WTC11 (cell line): Measurements from ENCODE around the gene NEDD8.

Experiments used
- CREB1 ChIP-seq: sonication (generic); formaldehyde crosslinking; IDR thresholded peaks from 2 replicates; pipeline ENCODE4 v1.8.0; 2023; ENCODE audit warnings: mild to moderate bottlenecking, missing genetic modification reagents
- FOXP1 ChIP-seq: sonication (generic); formaldehyde crosslinking; IDR thresholded peaks from 2 replicates; pipeline ENCODE4 v1.8.0; 2022; ENCODE audit warnings: missing genetic modification reagents, mild to moderate bottlenecking, moderate library complexity, borderline replicate concordance
- GABPB1 ChIP-seq: sonication (generic); formaldehyde crosslinking; IDR thresholded peaks from 2 replicates; pipeline ENCODE4 v1.8.1; 2023; ENCODE audit warnings: mild to moderate bottlenecking, missing genetic modification reagents
- MAX ChIP-seq: sonication (generic); formaldehyde crosslinking; IDR thresholded peaks from 2 replicates; pipeline ENCODE4 v1.8.0; 2022; ENCODE audit warnings: mild to moderate bottlenecking, missing genetic modification reagents
- NR2C2 ChIP-seq: sonication (generic); formaldehyde crosslinking; IDR thresholded peaks from 2 replicates; pipeline ENCODE4 v1.8.0; 2022; ENCODE audit warnings: mild to moderate bottlenecking, missing genetic modification reagents
- TF ChIP-seq, protein P1 (sequence below): fragments of 200-600 bp; IDR thresholded peaks from 2 replicates; pipeline ENCODE4 v1.8.0; 2022; ENCODE audit warnings: antibody characterized with exemption
- TF ChIP-seq, protein P2 (sequence below): sonication (generic); formaldehyde crosslinking; IDR thresholded peaks from 2 replicates; pipeline ENCODE4 v1.8.1; 2023; ENCODE audit warnings: mild to moderate bottlenecking, missing genetic modification reagents, moderate library complexity
- TF ChIP-seq, protein P3 (sequence below): sonication (generic); formaldehyde crosslinking; IDR thresholded peaks from 2 replicates; pipeline ENCODE4 v1.8.0; 2022; ENCODE audit warnings: missing genetic modification reagents

- TF ChIP-seq, protein P1, sequence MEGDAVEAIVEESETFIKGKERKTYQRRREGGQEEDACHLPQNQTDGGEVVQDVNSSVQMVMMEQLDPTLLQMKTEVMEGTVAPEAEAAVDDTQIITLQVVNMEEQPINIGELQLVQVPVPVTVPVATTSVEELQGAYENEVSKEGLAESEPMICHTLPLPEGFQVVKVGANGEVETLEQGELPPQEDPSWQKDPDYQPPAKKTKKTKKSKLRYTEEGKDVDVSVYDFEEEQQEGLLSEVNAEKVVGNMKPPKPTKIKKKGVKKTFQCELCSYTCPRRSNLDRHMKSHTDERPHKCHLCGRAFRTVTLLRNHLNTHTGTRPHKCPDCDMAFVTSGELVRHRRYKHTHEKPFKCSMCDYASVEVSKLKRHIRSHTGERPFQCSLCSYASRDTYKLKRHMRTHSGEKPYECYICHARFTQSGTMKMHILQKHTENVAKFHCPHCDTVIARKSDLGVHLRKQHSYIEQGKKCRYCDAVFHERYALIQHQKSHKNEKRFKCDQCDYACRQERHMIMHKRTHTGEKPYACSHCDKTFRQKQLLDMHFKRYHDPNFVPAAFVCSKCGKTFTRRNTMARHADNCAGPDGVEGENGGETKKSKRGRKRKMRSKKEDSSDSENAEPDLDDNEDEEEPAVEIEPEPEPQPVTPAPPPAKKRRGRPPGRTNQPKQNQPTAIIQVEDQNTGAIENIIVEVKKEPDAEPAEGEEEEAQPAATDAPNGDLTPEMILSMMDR, result no peak
- TF ChIP-seq GABPB1 (no peak), MAX (CRISPR knock-in tag) (no peak), FOXP1 (no peak), NR2C2 (CRISPR knock-in tag) (no peak), CREB1 (CRISPR knock-in tag) (no peak)
- TF ChIP-seq, protein P2, sequence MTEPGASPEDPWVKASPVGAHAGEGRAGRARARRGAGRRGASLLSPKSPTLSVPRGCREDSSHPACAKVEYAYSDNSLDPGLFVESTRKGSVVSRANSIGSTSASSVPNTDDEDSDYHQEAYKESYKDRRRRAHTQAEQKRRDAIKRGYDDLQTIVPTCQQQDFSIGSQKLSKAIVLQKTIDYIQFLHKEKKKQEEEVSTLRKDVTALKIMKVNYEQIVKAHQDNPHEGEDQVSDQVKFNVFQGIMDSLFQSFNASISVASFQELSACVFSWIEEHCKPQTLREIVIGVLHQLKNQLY (CRISPR knock-in tag), result no peak
- TF ChIP-seq, protein P3, sequence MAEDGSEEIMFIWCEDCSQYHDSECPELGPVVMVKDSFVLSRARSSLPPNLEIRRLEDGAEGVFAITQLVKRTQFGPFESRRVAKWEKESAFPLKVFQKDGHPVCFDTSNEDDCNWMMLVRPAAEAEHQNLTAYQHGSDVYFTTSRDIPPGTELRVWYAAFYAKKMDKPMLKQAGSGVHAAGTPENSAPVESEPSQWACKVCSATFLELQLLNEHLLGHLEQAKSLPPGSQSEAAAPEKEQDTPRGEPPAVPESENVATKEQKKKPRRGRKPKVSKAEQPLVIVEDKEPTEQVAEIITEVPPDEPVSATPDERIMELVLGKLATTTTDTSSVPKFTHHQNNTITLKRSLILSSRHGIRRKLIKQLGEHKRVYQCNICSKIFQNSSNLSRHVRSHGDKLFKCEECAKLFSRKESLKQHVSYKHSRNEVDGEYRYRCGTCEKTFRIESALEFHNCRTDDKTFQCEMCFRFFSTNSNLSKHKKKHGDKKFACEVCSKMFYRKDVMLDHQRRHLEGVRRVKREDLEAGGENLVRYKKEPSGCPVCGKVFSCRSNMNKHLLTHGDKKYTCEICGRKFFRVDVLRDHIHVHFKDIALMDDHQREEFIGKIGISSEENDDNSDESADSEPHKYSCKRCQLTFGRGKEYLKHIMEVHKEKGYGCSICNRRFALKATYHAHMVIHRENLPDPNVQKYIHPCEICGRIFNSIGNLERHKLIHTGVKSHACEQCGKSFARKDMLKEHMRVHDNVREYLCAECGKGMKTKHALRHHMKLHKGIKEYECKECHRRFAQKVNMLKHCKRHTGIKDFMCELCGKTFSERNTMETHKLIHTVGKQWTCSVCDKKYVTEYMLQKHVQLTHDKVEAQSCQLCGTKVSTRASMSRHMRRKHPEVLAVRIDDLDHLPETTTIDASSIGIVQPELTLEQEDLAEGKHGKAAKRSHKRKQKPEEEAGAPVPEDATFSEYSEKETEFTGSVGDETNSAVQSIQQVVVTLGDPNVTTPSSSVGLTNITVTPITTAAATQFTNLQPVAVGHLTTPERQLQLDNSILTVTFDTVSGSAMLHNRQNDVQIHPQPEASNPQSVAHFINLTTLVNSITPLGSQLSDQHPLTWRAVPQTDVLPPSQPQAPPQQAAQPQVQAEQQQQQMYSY (CRISPR knock-in tag), result no peak
Observed at GRCh38 chr14:24197056-24197450, 35.1 kb downstream of the NEDD8 start.
